ENCODE results near the gene FLOT2.
"Not testable (repeated sequence)": the region's sequence is repeated elsewhere in the genome, so short reads cannot be mapped to it uniquely, and the experiment has no call there.

FLOT2 gene

DNA sequence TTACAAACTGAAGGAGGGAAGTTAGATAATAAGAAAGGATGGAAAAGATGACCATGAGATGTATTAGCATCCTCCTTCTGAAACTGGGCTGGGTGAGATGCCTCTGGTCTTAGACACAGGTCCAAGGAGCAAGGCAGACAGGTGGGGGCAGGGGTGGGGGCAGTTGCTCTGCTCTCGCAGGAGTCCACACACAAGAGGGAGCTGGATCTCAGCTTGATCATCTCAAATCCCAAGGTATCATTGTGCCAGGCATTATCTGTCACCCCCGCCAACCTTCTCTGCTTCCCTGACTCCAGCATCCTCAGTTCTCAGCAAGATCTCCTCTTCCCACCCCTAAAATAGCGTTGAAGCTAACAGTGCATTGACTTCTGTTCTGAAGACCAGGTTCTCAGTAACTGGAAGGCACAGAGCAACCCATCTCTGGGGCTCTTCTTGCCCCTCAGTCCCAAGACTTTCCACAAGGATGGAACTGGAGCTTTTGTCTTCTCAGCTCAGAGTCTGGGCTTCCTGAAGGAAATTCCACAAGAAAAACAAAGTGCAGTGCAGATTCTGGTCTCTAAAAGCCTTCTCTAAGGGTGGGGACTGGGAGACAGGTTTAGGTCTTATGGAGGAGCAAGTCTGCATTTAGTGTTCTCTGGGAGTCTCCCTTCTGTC is 1.6 kb downstream of the FLOT2 start:
- DNase-seq, result no peak

GRCh38 chr17:28893248-28894183 is 4.0 kb downstream of the FLOT2 start:
- DNase-seq, result not testable (repeated sequence)

- DNase-seq, result no peak
These were observed 5.5 kb downstream of the FLOT2 start for GRCh38 chr17:28892024-28892423.

DNA sequence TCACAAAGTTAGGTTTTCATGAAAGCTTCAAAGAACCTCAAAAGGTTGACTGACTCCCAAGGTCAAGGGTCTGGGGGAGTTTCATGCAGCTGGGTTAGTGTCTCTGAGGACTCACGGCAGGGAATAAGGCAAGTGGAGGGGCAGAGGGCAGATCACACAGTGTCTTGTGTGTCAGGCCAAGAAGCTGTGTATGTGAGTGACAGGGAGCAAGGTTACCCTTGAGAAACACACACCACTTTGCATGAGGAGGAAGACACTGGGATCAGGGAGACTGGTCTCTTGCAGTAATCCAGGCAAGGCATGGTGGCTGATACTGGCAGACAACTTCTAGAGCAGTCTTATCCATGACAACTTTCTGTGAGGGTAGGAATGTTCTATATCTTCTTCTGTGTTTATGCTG is 6.3 kb downstream of the FLOT2 start:
- no peak for DNase-seq

DNA sequence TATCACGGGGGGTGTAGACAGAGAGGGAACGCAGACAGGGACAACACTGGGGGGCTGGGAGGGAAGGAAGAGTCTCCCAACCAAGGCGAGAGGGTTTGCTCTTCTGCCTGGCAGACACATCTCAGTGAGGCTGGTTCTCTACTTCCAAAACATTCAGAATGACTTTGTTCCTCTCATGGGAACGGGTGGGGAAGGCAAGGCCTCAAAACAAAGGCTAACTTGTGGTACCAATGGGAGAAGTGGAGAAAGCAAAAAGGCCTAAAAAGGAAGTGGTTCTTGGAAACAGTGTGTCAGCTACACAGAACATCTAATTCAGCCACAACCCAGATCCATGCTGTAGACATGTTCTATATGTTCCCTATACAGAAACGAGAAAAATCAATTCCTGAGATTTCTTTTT is 7.5 kb downstream of the FLOT2 start:
- DNase-seq, result no peak

DNA sequence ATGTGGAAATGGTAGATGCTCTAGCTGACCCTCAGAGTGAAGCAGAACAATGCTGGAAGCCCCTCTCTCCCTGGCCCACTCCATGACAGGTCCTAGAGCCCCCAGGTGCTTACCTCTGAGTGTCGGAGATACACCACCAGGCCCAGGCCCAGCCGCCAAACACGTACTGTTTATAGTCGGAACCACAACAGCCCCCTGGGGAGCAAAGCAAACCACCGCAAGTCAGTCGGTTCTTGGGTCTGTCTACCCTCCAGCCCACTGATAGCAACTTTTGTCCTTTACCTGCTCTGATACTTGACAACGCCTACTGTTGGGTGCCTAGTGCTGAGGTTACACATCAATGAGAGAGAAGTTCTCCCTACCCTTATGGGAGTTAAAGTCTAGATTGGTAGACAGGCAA is 8.7 kb downstream of the FLOT2 start:
- DNase-seq, result no peak

- no peak for DNase-seq
These were observed 9.6 kb downstream of the FLOT2 start for GRCh38 chr17:28887871-28888471.

DNA sequence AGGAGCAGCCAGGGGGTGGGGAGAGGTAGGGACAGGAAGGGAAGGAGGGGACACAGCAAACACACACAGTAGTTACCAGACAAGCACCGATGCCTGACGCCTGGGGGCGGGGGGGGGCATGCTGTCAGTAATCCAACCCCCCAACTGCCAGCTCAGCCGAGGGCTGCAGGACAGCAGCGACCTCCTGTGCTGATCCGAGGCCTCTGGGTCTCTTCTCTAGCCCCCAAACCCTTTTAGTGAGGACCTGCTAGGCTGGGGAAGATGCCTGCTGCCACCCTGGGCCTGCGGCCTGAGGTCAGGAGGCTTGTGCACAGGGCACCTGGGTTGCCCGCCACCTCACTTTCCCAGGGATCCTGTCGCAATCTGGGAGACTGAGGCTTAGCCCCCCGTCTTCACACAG is 11.6 kb downstream of the FLOT2 start:
- DNase-seq, result no peak

DNA sequence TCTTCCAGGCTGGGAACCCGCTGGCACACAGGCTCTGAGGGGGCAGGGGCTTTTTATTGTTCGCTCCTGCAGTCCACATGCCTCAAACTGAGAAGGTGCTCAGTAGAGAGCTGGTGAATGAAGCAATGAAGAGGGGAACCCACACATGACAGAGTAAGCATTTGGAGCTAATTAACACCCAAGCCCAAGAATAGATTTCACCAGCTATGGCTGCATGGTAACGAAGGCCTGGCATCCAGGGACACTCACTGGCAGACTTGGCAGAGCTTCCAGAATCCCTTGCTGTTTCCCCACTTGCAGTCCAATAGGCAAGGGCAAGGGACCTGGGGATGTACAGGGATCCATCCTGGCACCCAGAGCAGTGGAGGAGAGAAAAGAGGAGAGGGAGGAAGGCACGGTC is 12.2 kb downstream of the FLOT2 start:
- no peak for DNase-seq

DNA sequence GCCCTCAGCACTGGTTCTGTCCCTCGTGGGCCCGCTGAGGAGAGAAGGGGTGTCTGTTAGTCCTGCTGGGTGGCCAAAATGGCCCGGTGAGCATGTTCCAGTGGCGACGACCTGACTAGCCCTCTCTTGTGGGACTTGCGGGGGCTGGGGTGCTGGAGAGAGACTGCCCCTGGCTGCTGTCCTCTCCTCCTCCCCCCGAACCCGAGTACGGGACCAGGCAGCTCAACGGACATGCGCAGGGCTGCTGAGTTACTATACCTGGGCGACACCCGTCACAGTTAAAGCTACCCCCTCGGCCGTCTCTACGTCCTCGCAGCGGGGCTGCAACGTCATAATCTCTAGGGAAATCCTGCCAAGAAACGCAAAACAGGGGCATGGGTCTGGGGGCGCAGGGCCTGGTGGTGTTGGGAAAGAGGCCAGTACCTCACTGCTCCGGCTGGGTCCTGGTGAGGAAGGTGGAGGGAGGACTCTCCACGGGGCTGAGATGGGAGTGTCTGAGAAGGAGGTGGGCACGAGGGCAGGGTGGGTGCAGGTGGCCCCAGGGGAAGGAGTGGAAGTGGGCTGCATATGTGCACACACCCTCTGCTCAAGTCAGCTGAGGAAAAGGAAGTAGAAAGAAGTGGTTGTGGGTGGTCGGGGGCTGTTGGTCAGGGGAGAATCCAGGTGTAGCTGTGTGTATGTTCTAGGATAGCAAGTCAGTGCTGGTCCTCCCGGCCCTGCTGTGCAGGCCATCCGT is 13.4 kb downstream of the FLOT2 start:
- no peak for DNase-seq

GRCh38 chr17:28882154-28882895 is 15.2 kb downstream of the FLOT2 start:
- no peak for DNase-seq

- DNase-seq, result no peak
These were observed 15.9 kb downstream of the FLOT2 start for GRCh38 chr17:28881533-28882056.

DNA sequence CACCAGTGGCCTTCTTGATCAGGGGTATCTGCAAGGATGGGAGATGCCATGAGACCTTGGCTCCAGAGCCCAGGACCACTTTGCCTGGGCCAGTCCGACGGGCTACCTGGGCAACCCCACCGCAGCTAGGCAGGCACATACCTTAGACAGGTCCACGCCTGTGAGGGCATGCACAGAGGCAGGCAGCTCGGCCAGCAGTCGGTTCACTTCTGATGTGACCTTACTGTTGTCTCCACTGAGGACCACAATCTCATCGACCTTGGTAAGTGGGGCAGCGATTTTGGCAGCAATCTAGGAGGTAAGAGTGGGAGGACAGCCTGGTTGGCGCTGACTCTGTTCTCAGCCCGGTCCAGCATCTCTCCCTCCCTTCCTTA is 17.0 kb downstream of the FLOT2 start:
- no peak for DNase-seq

- no peak for DNase-seq
These were observed 17.5 kb downstream of the FLOT2 start for GRCh38 chr17:28879886-28880571.

DNA sequence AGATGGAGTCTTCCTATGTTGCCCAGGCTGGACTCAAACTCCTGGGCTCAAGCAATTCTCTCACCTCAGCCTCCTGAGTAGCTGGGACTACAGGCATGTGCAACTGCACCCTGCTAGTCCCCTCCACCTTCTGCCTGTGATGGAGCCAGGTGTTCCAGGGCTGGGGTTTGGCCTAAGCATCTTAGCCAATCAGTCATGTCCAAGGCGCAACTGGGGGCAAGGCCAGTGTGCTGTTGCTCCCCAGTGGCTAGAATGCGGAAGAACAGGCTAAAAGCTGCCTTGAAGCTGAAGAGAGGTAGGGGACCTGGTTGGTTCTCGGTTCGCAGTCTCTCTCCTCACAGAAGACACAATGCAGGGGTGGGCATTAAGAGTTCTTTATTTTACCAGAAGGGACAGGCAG is 18.6 kb downstream of the FLOT2 start:
- peak; percentile 12 for DNase-seq

- DNase-seq, result no peak
These were observed 19.2 kb downstream of the FLOT2 start for GRCh38 chr17:28878158-28878910.

DNA sequence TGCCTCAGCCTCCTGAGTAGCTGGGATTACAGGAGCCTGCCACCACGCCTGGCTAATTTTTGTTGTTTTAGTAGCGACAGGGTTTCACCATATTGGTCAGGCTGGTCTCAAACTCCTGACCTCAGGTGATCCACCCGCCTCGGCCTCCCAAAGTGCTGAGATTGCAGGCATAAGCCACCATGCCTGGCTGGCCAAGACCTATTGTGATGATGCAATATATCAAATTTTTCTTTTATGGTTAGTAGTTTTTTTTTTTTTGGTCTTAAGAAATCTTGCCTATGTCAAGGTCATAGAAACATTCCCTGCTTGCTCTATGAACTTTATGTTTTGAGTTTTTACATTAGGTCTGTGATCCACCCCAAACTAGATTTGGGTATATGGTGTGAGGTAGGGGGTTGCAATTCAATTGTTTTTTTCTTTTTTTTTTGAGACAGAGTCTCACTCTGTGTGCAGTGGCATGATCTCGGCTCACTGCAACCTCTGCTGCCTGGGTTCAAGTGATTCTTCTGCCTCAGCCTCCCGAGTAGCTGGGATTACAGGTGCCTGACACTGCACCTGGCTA is 20.3 kb downstream of the FLOT2 start:
- not testable (repeated sequence) for DNase-seq

- DNase-seq, result no peak
These were observed 21.5 kb downstream of the FLOT2 start for GRCh38 chr17:28875848-28876550.

DNA sequence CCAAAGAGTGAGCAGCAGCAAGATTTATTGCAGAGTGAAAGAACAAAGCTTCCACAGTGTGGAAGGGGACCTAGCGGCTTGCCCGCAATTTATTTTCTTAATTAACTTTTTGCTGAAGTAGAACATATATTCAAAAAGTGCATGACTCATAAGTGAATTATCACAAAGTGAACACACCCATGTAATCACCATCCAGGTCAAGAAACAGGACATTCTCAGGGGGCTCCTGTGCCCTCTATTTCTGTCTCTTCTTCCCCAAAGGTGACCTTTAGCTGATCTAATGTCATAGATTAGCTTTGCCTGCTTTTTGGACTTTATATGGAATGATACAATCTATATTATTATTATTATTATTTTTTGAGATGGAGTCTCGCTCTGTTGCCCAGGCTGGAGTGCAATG is 22.8 kb downstream of the FLOT2 start:
- no peak for DNase-seq

- no peak for DNase-seq
These were observed 23.7 kb downstream of the FLOT2 start for GRCh38 chr17:28873839-28874238.

All from NCI-H748 treated with DMSO at 0.1 percent for 48 hours (cell line).